GM12891 (cell line): ENCODE measurements around the gene C1orf74.

Experiments
- PAX5 ChIP-seq: IDR thresholded peaks from 2 replicates; pipeline ENCODE4 v1.6.1; 2011; ENCODE audit warnings: low read length, moderate library complexity, mild to moderate bottlenecking; ENCODE audit not compliant: insufficient read depth, severe bottlenecking
- POLR2A ChIP-seq: IDR thresholded peaks from 2 replicates; pipeline ENCODE4 v1.6.1; 2011; ENCODE audit warnings: low read depth, low read length, control low read depth
- POLR2AphosphoS5 ChIP-seq: IDR thresholded peaks from 2 replicates; pipeline ENCODE4 v1.6.1; 2011; ENCODE audit warnings: low read depth, low read length, control low read depth
- POU2F2 ChIP-seq: IDR thresholded peaks from 2 replicates; pipeline ENCODE4 v1.6.1; 2011; ENCODE audit warnings: low read depth, mild to moderate bottlenecking, control low read depth, low read length, moderate library complexity
- SPI1 ChIP-seq: IDR thresholded peaks from 2 replicates; pipeline ENCODE4 v1.6.1; 2011; ENCODE audit warnings: low read depth, low read length, control low read depth
- TAF1 ChIP-seq: IDR thresholded peaks from 2 replicates; pipeline ENCODE4 v1.6.1; 2011; ENCODE audit warnings: low read depth, low read length, control low read depth

DNA sequence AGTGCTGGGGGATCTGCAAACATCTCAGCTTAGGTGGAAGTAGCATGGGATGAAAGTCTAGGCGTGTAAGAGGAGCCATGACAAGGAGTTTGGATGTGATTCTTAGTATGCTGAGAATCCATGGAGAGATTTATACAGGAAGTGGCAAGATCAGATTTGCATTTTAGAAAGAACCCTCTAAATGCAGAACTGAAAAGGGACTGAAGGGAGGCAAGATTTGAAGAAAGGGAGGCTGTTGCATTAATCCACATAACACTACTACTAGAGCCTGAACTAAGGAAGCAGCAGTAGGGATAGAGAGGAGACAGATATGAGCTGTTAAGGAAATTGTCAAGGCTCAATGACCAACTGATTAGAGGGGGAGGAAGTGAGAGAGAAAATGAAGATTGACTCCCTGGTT, 9.8 kb downstream of the C1orf74 start:
- peak; percentile 90 for TF ChIP-seq SPI1
- TF ChIP-seq POLR2AphosphoS5: no peak
- TF ChIP-seq POLR2A: no peak
- TF ChIP-seq TAF1: no peak
- 0 out of 2 replicates have a peak, but pooled peaks have one; percentile 18 for TF ChIP-seq POU2F2
- no peak for TF ChIP-seq PAX5
